A673 (cell line): ENCODE measurements around the gene SCN4B.

Source experiments
- EZH2 ChIP-seq: fragments of 200-600 bp; sonication (generic); IDR thresholded peaks from 2 replicates; pipeline ENCODE4 v1.6.1; 2017; ENCODE audit warnings: borderline replicate concordance, low read depth, mild to moderate bottlenecking, mixed read lengths, antibody characterized with exemption, low read length; ENCODE audit not compliant: poor library complexity, severe bottlenecking
- TF ChIP-seq, protein P1 (sequence below): fragments of 300-800, 200-600 bp; sonication (generic); conservative IDR thresholded peaks from 2 replicates; pipeline ENCODE4 v1.5.1; 2017; ENCODE audit warnings: low read depth, mild to moderate bottlenecking, antibody characterized with exemption, low read length, moderate library complexity, mixed read lengths

GRCh38 chr11:118120793-118121192 is 31.8 kb downstream of the SCN4B start:
- TF ChIP-seq, protein P1, sequence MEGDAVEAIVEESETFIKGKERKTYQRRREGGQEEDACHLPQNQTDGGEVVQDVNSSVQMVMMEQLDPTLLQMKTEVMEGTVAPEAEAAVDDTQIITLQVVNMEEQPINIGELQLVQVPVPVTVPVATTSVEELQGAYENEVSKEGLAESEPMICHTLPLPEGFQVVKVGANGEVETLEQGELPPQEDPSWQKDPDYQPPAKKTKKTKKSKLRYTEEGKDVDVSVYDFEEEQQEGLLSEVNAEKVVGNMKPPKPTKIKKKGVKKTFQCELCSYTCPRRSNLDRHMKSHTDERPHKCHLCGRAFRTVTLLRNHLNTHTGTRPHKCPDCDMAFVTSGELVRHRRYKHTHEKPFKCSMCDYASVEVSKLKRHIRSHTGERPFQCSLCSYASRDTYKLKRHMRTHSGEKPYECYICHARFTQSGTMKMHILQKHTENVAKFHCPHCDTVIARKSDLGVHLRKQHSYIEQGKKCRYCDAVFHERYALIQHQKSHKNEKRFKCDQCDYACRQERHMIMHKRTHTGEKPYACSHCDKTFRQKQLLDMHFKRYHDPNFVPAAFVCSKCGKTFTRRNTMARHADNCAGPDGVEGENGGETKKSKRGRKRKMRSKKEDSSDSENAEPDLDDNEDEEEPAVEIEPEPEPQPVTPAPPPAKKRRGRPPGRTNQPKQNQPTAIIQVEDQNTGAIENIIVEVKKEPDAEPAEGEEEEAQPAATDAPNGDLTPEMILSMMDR: no peak
- no peak for TF ChIP-seq EZH2
